Sigmoid colon (tissue), 7 donors: ENCODE results near the gene GTF3C1. TPM values are rescaled to one million over a fixed set of nuclear protein-coding genes. Genes with fewer than 3 reads are reported as not detected.

ENCODE experiments used
- DNase-seq: peaks from one replicate; pipeline ENCODE4 v3.0.0-alpha.2; 2019
- H3K27ac ChIP-seq, 4 donors: fragments of 200-600 bp; sonication (generic); one replicate each; pipeline ENCODE4 v1.5.1; 2016 to 2019; ENCODE audit warnings: mild to moderate bottlenecking in 1 of 4
- H3K27me3 ChIP-seq, 3 donors: fragments of 200-600 bp; sonication (generic); one replicate each; pipeline ENCODE4 v1.5.1; 2019; ENCODE audit warnings: mild to moderate bottlenecking in 1 of 3
- H3K36me3 ChIP-seq, 4 donors: fragments of 200-600 bp; sonication (generic); one replicate each; pipeline ENCODE4 v1.5.1; 2016 to 2019
- H3K4me1 ChIP-seq, 4 donors: fragments of 200-600 bp; sonication (generic); one replicate each; pipeline ENCODE4 v1.5.1; 2017 to 2019
- H3K4me3 ChIP-seq, 4 donors: fragments of 200-600 bp; sonication (generic); one replicate each; pipeline ENCODE4 v1.5.1; 2017 to 2019; ENCODE audit warnings: mild to moderate bottlenecking in 2 of 4, moderate library complexity in 1 of 4
- H3K9me3 ChIP-seq, 4 donors: fragments of 200-600 bp in 3 of 4; sonication (generic) in 3 of 4; one replicate each; pipeline versions ENCODE4 v1.5.1 to v1.6.1; 2013 to 2019
- CTCF ChIP-seq, 4 experiments: fragments of 450-650 bp in 3 of 4; fragments of 200-600 bp in 1 of 4; IDR thresholded peaks; one replicate each; pipeline ENCODE4 v1.5.1; 2016 to 2019; ENCODE audit warnings: antibody characterized with exemption in 4 of 4, mild to moderate bottlenecking in 3 of 4, moderate library complexity in 2 of 4
- EP300 ChIP-seq, 4 donors: sonication (generic); formaldehyde crosslinking; IDR thresholded peaks; one replicate each; pipeline ENCODE4 v1.6.1; 2017; ENCODE audit warnings: antibody characterized with exemption in 4 of 4
- POLR2A ChIP-seq, 2 donors: fragments of 450-650 bp; IDR thresholded peaks; one replicate each; pipeline ENCODE4 v1.6.1; 2016; ENCODE audit warnings: antibody characterized with exemption in 2 of 2, mild to moderate bottlenecking in 2 of 2, moderate library complexity in 2 of 2
- POLR2AphosphoS5 ChIP-seq, 4 donors: sonication (generic); formaldehyde crosslinking; IDR thresholded peaks; one replicate each; pipeline ENCODE4 v1.6.1; 2017; ENCODE audit warnings: antibody characterized with exemption in 4 of 4
- WGBS, 2 donors: extraction: QIAGEN DNeasy Blood & Tissue Kit; methylation state at CpG; one replicate each; pipeline ENCODE4 v1.1.7; 2013; 5-methylcytosine and 5-hydroxymethylcytosine counted together
- intact Hi-C: fragments of 100-400 bp; cut with DNase I; formaldehyde crosslinking; loops from one replicate; pipeline ENCODE4 v1.15.1; 2023
- polyA plus RNA-seq, 3 donors: library from polyadenylated mRNA; stranded (reverse); fragments of 200-250 nt; gene quantifications; one replicate each; pipeline ENCODE4 v1.2.3, GENCODE V29; 2013
- total RNA-seq, 4 donors: library from RNA; depleted of rRNA; stranded (reverse); fragments of >200 nt; gene quantifications; one replicate each; pipeline ENCODE4 v1.1.0, GENCODE V29; 2016
- donor health status: healthy with polysubstance abuse.
- donor health status: Bipolar disorder and iron deficiency.
- donor health status: healthy.

The GTF3C1 gene
- total and polyA plus RNA-seq, 7 donors, result 9.0 to 74.2 (median 37.5) TPM

- Histone ChIP-seq H3K9me3 (no peaks in the 10 kb centered on the region), H3K27me3 (no peaks in the 10 kb centered on the region), H3K4me1 (no peaks in the 10 kb centered on the region), H3K27ac (no peak overlapping the region), H3K4me3 (no peak overlapping the region), H3K36me3 (peaks cover 61 to 100% (median 80%) of the 10 kb centered on the region in 4 donors)
- TF ChIP-seq POLR2AphosphoS5 (IDR thresholded peaks at IDR 0.05) (no peak), CTCF (IDR thresholded peaks at IDR 0.05) (no peak), EP300 (IDR thresholded peaks at IDR 0.05) (no peak), POLR2A (IDR thresholded peaks at IDR 0.05) (no peak)
- intact Hi-C loops, result no loop called here
- DNase-seq, result no peak
- WGBS, 2 donors, result 92 to 94% methylated on average over 10 of the region's 10 CpGs
These were observed 67.2 kb downstream of the GTF3C1 start for GRCh38 chr16:27482397-27483087.

- Histone ChIP-seq H3K9me3 (no peaks in the 10 kb centered on the region), H3K27me3 (no peaks in the 10 kb centered on the region), H3K4me3 (no peak overlapping the region), H3K36me3 (peaks cover 67 to 100% (median 81%) of the 10 kb centered on the region in 4 donors), H3K4me1 (no peaks in the 10 kb centered on the region), H3K27ac (no peak overlapping the region)
- no peak for DNase-seq
- 91 to 94% methylated on average over 15 of the region's 15 CpGs for WGBS, 2 donors
- no peak for TF ChIP-seq POLR2A (IDR thresholded peaks at IDR 0.05)
- intact Hi-C loops, result no loop called here
These were observed 68.3 kb downstream of the GTF3C1 start for GRCh38 chr16:27481282-27481934.

GRCh38 chr16:27480761-27481160, 69.0 kb downstream of the GTF3C1 start:
- H3K27me3 ChIP-seq, result no peaks in the 10 kb centered on the region
- DNase-seq, result no peak
- H3K4me1 ChIP-seq, result no peaks in the 10 kb centered on the region
- no peak overlapping the region for H3K27ac ChIP-seq
- intact Hi-C loops, result no loop called here
- H3K36me3 ChIP-seq, result peaks cover 72 to 100% (median 83%) of the 10 kb centered on the region in 4 donors
- 89 to 94% methylated on average over 7 of the region's 7 CpGs for WGBS, 2 donors
- no peaks in the 10 kb centered on the region for H3K9me3 ChIP-seq
- TF ChIP-seq CTCF (IDR thresholded peaks at IDR 0.05), result no peak
- H3K4me3 ChIP-seq, result no peak overlapping the region

GRCh38 chr16:27476240-27476639, 73.5 kb downstream of the GTF3C1 start:
- Histone ChIP-seq H3K9me3 (no peaks in the 10 kb centered on the region), H3K4me3 (no peak overlapping the region), H3K36me3 (peaks cover 58 to 100% (median 71%) of the 10 kb centered on the region in 4 donors), H3K4me1 (no peaks in the 10 kb centered on the region), H3K27ac (no peak overlapping the region), H3K27me3 (no peaks in the 10 kb centered on the region)
- TF ChIP-seq POLR2A (IDR thresholded peaks at IDR 0.05) (no peak), POLR2AphosphoS5 (IDR thresholded peaks at IDR 0.05) (no peak), EP300 (IDR thresholded peaks at IDR 0.05) (no peak), CTCF (IDR thresholded peaks at IDR 0.05) (no peak)
- 94% methylated on average over 9 of the region's 9 CpGs for WGBS, 2 donors
- no peak for DNase-seq
- intact Hi-C loops, result no loop called here

GRCh38 chr16:27475561-27475960, 74.2 kb downstream of the GTF3C1 start:
- TF ChIP-seq CTCF (IDR thresholded peaks at IDR 0.05) (no peak), EP300 (IDR thresholded peaks at IDR 0.05) (no peak), POLR2A (IDR thresholded peaks at IDR 0.05) (no peak), POLR2AphosphoS5 (IDR thresholded peaks at IDR 0.05) (no peak)
- intact Hi-C loops, result no loop called here
- Histone ChIP-seq H3K36me3 (peaks cover 57 to 100% (median 72%) of the 10 kb centered on the region in 4 donors), H3K27ac (no peak overlapping the region), H3K27me3 (no peaks in the 10 kb centered on the region), H3K4me3 (no peak overlapping the region), H3K9me3 (no peaks in the 10 kb centered on the region), H3K4me1 (no peaks in the 10 kb centered on the region)
- no peak for DNase-seq
- WGBS, 2 donors, result 89 to 90% methylated on average over 9 of the region's 9 CpGs
